HS-27A (cell line): ENCODE results near the gene NUP214.

Experiments
- DNase-seq: peaks from one replicate; pipeline ENCODE4 v3.0.0-alpha.2; 2012; ENCODE audit warnings: low read depth, missing footprints

Gene NUP214

DNA sequence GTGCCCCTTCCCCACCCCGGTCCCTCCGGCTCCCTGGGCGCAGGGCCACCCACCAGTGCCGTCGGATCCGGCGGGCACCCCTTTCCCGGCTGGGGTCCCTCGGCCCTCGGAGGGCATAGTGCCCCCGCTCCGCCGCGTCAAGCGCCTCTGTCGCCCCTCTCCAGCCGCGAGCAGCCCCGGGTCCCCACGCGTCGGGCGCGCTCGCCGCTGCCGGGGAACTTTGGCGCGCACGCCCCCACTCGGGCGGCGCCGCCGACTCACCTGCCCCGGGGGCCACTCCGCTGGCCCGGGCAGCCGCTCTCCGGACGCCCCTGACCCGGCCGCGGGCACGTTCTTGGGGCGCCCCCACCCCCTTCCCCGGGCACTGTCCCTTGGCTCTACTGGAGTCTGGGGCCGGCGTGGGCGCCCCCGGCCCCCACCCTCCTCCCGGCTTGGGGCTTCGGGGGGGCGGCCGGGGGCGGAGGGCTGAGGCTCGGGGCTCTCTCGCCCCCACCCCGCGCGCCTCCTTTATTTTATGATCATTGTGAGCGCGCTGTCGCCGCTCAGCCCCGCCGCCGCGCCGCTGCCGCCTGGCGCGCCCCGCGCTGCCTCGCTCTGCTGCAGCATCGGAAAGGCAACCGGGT is 152.0 kb downstream of the NUP214 start:
- DNase-seq = no peak

DNA sequence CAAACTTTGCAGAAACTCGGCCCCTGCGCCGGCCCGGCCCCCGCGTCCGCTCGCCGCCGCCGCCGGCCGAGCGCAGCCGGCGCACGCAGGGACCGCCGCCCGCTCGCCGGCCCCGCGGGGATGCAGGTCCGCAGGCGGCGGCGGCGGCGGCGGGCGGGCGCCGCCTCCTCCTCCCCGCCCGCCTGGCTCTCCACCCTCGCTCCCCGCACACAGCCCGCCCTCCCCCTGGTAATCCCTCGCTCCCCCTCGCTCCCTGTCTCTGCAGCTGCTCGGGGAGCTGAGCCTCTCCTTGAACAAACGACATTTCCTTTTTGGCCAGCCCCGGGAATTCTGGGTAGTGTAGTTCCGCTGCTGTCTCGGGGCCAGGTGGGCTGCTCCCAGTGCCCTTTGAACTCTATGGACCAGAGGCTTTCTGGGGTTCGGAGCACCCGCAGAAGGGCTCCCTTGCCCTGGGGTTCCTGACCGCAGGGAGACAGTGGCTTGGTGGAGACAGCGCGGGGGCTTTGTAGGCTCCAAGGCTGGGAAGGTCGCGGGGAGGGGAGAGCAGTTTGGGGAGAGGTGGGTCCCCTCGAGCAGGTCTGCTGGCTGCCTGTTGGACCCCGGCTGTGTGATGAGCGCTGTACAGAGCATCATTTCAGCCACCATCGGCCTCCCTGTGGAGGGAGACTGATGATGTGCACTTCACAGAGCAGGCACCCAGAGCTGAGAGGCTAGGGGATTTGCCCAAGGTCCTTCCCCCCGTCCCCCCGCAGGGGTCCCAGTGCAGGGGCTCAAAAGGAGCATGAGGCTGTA is 152.7 kb downstream of the NUP214 start:
- DNase-seq = no peak

DNA sequence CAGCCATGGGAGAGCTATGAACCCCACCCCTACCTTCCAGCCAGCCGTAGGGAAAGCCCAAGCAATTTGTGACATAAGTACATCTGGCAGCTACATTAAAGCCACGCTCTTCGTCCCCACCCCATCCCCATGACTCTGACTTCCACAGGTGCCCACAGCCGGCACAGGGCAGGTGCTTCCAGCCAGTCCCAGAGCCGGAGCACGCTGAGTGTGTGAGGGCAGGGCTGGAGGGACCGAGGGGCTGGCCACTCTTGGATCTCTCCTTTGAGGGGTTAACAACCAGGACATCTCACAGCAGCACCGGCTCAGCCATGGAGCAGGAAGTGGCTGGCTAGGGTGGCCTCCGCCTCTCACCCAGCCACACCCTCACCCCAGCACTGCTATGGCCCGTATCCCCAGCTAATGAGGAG is 153.3 kb downstream of the NUP214 start:
- DNase-seq = no peak

DNA sequence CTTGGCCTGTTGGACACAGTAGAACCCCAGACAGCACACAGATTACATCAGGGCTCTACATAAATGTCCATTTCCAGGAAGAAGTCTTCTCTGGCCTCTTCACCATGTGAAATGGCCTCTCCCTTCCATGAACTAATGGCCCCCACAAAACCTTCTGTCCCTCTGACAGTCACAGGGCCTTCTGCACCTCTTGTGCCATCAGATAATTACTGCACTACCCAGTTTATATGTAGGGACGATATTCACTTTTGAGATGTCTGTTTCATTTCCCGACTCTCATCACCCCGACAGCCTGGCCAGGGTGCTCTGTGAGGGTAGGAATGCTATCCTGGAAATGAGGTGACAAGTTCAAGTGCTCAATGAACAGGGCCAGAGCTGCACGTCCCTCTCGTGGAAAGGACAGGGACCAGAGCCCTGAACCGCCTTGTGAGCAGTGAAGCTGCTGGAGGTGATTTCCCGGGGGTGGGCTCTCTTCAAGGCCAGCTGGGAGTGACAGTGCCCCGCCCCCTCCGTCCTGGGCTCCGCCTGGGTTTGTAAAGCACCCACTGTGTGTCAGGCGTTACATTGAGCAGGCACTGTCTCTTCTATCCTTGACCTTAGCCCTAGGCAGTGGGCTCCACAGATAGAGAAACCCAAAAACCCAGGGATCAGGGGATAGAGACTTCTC is 153.9 kb downstream of the NUP214 start:
- DNase-seq = no peak

DNA sequence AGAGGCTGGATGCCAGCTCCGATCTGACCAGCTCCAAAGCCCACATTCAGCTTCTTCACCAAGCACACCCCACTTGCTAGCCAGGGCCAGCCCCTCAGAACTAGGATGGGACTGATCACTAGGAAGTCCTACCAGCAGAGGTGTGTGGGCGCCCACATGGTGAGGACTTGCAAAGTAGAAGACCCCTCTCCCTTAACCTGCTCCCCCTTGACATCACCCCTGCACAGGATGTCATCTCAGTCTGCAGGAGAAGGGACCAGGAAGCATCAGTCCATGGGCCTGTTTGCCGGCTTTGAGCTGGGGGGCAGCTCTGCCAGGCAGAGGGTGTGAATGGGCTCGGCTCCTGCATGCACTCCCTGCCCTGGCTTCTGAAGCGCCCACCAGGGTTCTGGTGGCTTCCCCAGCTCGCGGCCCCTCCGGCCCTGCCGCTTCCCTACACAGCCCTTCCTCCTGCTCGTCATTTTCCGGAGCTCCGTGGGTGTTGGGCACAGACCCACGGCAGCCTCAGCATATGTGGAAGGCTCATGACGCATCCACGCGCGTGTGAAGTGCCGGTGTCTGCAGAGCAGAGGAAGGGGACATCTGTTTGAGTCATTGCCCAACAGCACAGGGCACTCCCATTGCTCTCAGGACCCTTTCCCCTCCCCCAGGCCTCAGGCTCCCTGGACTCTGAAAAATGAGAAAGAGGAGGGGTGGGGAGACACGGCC is 154.6 kb downstream of the NUP214 start:
- no peak for DNase-seq

DNA sequence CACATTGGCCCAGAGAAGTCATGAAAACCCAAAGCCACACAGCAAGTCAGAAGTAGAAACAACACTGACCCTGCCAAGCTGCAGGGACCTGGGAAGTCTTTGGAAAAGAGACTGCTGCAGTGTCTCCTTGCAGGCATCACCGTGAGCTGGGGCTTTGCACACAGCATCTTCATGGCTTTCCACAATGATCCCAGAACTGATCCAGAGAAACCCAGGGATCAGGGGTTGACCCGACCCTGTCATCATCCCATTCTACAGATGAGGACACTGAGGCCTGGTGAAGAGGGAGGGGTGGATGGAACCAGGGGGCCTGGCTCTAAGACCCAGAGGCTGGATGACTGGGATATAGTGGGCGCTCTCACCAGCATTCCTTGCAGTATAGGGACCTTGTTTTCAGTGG is 155.3 kb downstream of the NUP214 start:
- DNase-seq = no peak

DNA sequence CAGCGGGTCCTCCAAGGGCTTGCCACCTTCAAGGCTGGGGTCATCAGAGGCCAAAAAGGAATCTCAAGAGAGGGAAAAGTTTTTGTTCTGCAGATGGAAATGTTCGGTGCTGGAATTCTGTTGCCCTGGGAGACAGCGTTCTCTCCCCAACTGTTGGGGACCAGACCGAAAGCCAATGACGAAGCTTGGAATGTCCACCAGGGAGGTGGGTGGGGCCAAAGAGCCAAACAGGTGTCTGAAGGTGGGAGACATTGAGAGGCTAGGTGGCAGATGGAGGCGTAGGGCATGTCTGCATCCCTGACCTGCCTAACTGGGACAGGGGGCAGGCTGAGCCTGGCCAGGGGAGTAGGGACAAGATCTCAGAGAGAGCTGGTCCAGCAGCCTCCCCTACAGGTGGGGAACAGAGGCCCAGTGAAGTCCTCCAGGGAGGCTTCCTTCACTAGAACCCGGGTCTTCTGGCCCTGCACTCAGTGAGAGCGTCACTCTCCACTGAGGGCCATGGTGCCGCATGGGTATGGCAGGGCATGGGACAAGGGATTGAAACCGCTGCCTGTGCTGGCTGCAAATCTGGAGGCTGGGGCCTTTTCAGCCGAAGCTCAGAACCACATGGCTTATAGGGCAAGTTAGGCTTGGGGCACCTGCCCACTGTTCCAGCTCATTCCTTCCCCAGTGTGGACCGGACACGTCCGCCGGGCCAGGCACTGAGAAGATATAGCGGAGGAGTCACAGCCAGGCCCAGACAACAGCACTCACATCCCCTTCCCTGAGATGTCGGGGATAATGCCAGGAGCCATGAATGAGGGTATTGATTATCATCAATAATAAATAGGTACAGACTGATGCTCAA is 156.0 kb downstream of the NUP214 start:
- no peak for DNase-seq

DNA sequence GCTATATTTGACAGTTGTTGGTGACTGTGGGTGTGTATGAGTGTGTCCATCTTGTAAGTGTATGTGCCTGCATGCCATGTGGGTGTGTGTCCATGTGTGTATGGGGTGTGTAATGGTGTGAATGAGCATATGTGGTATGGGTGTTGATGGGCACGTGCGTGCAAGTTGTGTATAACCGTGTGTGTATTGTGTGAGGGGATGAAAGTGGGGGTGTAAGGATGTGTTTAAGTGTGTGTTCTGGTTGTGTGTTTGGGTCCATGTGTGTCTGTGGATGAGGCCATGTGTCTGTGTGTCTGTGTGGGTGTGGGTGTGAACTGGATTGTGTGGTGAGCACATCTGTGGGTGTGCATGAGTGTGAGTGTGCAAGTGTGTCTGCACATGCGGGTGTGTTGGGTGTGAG is 156.8 kb downstream of the NUP214 start:
- DNase-seq = no peak

DNA sequence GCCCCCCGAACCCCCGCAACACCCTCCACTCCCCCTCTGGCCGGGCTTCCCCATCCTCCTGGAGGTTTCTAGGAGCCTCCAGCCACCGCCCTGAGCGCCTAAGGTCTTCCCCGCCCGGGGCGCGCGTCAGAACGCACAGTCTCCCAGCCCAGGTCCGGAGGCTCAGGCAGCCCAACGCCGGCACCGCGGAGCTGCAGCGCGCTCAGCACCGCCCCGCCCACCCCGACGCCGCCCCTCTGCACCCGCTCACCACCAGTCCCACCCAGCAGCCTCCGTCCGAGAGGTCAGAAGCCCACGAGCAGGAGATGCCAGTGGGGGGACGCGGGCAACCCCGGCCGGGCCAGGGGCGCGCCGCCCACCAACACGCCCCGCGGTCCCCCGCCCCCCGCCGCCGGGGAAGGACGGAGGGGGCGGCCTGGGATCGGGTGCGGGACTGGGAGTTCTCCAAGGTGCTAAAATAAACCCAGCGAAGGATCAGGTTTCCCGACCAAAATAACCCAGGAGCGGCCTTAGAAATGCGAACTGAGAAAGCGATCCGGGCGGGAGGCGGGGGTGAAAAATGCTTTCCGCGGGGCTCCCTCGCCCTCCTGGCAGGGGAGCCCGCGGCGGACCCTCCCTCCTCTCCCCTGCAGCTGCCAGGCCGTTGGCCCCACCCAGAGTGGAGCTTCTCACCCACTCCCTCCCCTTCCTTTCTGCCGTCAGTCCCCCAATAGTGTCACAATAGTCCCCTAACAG is 157.5 kb downstream of the NUP214 start:
- no peak for DNase-seq
